A549 treated with ZK216348 at 1 μM for 4 hours (cell line): ENCODE measurements around the gene UBQLNL. TPM values are rescaled to one million over a fixed set of nuclear protein-coding genes. Genes with fewer than 3 reads are reported as not detected.

Experiments
- total RNA-seq: library from RNA; stranded (reverse); fragments of 200-300 nt; extraction: Qiagen RNA extraction; gene quantifications from 5 replicates; pipeline ENCODE4 v1.2.3, GENCODE V29; 2022; ENCODE audit warnings: low read depth

The UBQLNL gene
- total RNA-seq, result 0.09 TPM in 1 of 5 replicates, not detected in the others

GRCh38 chr11:5516599-5516998 lies at the start of gene UBQLNL:
UBQLNL (minus strand) TSS chr11:5516699; CDS start chr11:5516441, 258 bp downstream.

DNA sequence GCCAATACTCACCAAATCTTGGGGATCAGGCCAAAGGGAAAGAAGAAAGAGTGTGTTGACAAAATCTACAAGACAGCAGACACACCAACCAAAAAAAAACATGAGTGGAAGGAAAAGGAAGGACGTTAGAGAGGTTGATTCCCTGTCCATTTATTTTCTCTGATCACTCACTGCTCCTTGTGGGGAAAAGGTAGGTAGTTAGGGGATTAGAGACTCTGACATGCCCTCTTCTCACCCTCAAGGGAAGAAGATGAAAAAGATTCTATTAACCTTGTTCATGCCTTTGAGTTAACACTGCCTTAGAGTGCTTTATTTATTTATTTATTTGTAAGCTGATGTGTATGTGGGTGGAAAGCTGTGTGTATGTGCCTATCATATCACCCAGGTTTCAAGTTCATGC lies 31.9 kb upstream of the UBQLNL start, which contains the start of gene OR52H1:
TSS of gene OR52H1 (minus strand) at position 101 of the 400 bp plus-strand sequence. CDS start 3,035 bp downstream, outside the sequence.

DNA sequence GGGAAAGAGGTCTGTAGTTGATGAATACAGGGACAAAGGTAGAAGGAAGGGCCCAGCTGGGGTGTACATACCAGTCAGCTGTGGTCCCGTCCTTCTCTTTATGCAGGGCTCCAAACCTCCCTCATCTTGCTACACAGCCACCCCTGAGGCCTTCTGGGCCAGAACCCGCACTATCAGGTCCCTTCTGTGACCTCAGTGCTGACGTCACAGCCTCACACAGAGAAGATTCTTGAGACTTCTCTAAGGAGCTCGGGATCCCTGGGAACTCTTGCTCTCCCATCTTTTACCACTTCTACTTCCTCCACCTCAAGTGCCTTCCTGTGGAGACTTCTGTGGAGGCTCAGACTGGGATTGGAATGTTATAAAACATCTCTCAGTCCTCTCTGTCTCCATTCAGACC lies 6.7 kb downstream of the UBQLNL start, which contains the start of gene UBQLN3:
TSS of gene UBQLN3 (minus strand) at position 155 of the 400 bp plus-strand sequence. CDS start 399 bp downstream, outside the sequence.

DNA sequence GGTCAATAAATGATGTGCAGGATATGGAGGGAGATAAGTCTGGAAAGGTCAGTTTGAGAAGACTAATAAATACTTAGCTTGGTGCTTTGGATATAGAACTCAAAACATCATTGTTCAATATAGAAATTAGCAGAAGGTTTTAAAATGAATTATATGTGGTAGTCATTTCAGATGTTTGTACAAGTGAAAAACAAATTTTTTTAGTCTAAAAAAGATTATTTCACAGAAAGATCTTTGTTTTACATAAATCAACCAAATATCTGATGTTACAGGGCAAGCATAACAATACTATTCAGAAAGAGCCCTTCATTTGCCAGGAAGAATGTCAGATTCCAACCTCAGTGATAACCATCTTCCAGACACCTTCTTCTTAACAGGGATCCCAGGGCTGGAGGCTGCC lies 28.1 kb downstream of the UBQLNL start, which contains the start of gene OR52D1:
TSS of gene OR52D1 (plus strand) at position 301 of the 400 bp plus-strand sequence. CDS start at position 323, 22 bp downstream.

Other genes with a start within 250 kb of the UBQLNL start
- gene HBE1, start 246.8 kb downstream of the UBQLNL start, total RNA-seq, result 0.53 TPM in 1 of 5 replicates, not detected in the others
- gene OR51B4, start 214.8 kb downstream of the UBQLNL start, total RNA-seq, result not detected in 5 replicates
- not detected in 5 replicates for gene OR51B2, start 192.4 kb downstream of the UBQLNL start, total RNA-seq
- 0.47 TPM in 1 of 5 replicates, not detected in the others for gene OR51B5, start 173.2 kb downstream of the UBQLNL start, total RNA-seq
- not detected in 5 replicates for gene OR51B6, start 165.2 kb downstream of the UBQLNL start, total RNA-seq
- not detected in 5 replicates for gene OR51M1, start 132.9 kb downstream of the UBQLNL start, total RNA-seq
- gene OR51Q1, start 94.6 kb downstream of the UBQLNL start, total RNA-seq, result not detected in 5 replicates
- gene OR51I1, start 75.2 kb downstream of the UBQLNL start, total RNA-seq, result not detected in 5 replicates
- not detected in 5 replicates for gene OR51I2, start 67.4 kb downstream of the UBQLNL start, total RNA-seq
- not detected in 5 replicates for gene OR52D1, start 28.0 kb downstream of the UBQLNL start, total RNA-seq
- gene UBQLN3, start 6.7 kb downstream of the UBQLNL start, total RNA-seq, result not detected in 5 replicates
- not detected in 5 replicates for gene OR52H1, start 31.8 kb upstream of the UBQLNL start, total RNA-seq
- gene OR52B6, start 64.2 kb upstream of the UBQLNL start, total RNA-seq, result not detected in 5 replicates
- gene TRIM6, start 79.9 kb upstream of the UBQLNL start, total RNA-seq, result 9.6 to 15.3 TPM (median 10.6 TPM) in 5 replicates
- 2.6 to 4.3 TPM (median 3.5 TPM) in 5 replicates for gene TRIM34, start 108.3 kb upstream of the UBQLNL start, total RNA-seq
- gene TRIM5, start 168.4 kb upstream of the UBQLNL start, total RNA-seq, result 9.9 to 13.5 TPM (median 10.7 TPM) in 5 replicates
- gene TRIM22, start 173.1 kb upstream of the UBQLNL start, total RNA-seq, result 0.57 to 1.0 TPM (median 0.81 TPM) in 5 replicates
- not detected in 5 replicates for gene OR56B1, start 219.7 kb upstream of the UBQLNL start, total RNA-seq
- not detected in 5 replicates for gene OR52N4, start 237.5 kb upstream of the UBQLNL start, total RNA-seq